HG02763 (cell line): ENCODE measurements around the gene TSPAN6.

Experiments
- ATAC-seq: cut with Tn5 transposase; IDR thresholded peaks from one replicate; pipeline ENCODE4 v1.9.1; 2021; ENCODE audit warnings: mild to moderate bottlenecking, moderate library complexity; ENCODE audit not compliant: unreplicated experiment

The TSPAN6 gene

GRCh38 chrX:100648458-100649417 is 12.1 kb upstream of the TSPAN6 start:
- no peak for ATAC-seq

GRCh38 chrX:100647739-100648138 is 11.1 kb upstream of the TSPAN6 start:
- ATAC-seq: no peak

GRCh38 chrX:100647095-100647494 is 10.5 kb upstream of the TSPAN6 start:
- no peak for ATAC-seq

GRCh38 chrX:100645106-100645505 is 8.5 kb upstream of the TSPAN6 start:
- no peak for ATAC-seq

GRCh38 chrX:100643956-100644860 is 7.6 kb upstream of the TSPAN6 start, which contains the start of gene SRPX2:
SRPX2 (plus strand) TSS chrX:100644199; CDS start chrX:100646323, 2,124 bp downstream.
- no peak for ATAC-seq

GRCh38 chrX:100643212-100643611 is 6.6 kb upstream of the TSPAN6 start:
- ATAC-seq: no peak

GRCh38 chrX:100642290-100642689 is 5.7 kb upstream of the TSPAN6 start:
- no peak for ATAC-seq

GRCh38 chrX:100635989-100636320 is 651 bp downstream of the TSPAN6 start:
- no peak for ATAC-seq

- no peak for ATAC-seq
These were observed 1.6 kb downstream of the TSPAN6 start for GRCh38 chrX:100635040-100635439.

- peak; percentile 95 for ATAC-seq
These were observed 10.6 kb downstream of the TSPAN6 start for GRCh38 chrX:100625985-100626491.

GRCh38 chrX:100623001-100623400 is 13.6 kb downstream of the TSPAN6 start:
- no peak for ATAC-seq

- peak; percentile 99 for ATAC-seq
These were observed 21.6 kb downstream of the TSPAN6 start for GRCh38 chrX:100615005-100615404.

- no peak for ATAC-seq
These were observed 24.7 kb downstream of the TSPAN6 start for GRCh38 chrX:100611951-100612350.

GRCh38 chrX:100609591-100609990 is 27.0 kb downstream of the TSPAN6 start:
- ATAC-seq: no peak

GRCh38 chrX:100606753-100607152 is 29.9 kb downstream of the TSPAN6 start:
- ATAC-seq: no peak

GRCh38 chrX:100600758-100601157 is 35.8 kb downstream of the TSPAN6 start:
- peak; percentile 60 for ATAC-seq

GRCh38 chrX:100600340-100600739 is 36.3 kb downstream of the TSPAN6 start:
- no peak for ATAC-seq

GRCh38 chrX:100599456-100599855 is 37.1 kb downstream of the TSPAN6 start:
- ATAC-seq: no peak

GRCh38 chrX:100596601-100597000 is 40.0 kb downstream of the TSPAN6 start:
- ATAC-seq: no peak

GRCh38 chrX:100593581-100593980 is 43.0 kb downstream of the TSPAN6 start:
- no peak for ATAC-seq

- ATAC-seq: no peak
These were observed 43.5 kb downstream of the TSPAN6 start for GRCh38 chrX:100593126-100593525.
